ENCODE measurements around the gene U2AF1. TPM values are rescaled to one million over a fixed set of nuclear protein-coding genes. Genes with fewer than 3 reads are reported as not detected.

U2AF1 gene, protein sequence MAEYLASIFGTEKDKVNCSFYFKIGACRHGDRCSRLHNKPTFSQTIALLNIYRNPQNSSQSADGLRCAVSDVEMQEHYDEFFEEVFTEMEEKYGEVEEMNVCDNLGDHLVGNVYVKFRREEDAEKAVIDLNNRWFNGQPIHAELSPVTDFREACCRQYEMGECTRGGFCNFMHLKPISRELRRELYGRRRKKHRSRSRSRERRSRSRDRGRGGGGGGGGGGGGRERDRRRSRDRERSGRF
- 17.3 and 37.3 TPM in 2 replicates for total RNA-seq

DNA sequence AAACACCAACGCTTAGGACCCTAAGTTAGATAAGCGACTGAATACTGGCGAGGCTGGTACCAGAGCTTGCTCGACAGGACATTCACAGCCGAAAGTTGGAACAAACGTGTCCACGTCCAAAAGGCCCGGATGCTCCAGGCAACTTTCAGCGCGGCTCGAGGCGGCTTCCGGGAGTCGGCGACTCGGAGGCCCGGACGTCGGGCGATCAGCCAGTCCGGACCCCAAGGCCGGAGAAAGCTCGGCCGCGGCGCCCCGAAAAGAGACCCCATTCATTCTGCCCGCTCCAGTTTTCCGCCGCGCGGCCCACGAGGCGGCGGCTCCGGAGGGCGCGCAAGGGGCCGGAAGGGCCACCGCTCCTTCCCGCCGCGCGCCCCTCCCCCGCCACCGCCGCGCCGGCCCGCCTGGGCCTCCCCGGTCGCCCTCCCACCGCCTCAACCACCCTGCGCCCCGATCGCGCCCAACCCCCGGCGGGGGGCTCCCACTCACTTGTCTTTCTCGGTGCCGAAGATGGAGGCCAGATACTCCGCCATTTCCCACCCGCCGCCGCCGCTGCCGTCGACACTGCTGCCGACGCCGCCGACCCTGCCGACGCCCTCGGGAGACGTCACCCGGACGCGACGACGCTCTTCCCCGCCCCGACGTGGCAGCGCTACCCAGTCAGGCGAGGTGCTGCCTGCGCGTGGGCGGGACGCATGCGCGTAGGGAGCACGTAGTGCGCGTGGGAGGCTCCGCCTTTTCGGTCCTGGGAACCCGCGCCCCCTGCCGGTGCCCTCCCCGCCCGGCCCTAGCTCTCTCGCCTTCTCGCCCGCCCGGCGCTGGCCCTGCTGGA lies at the start of gene U2AF1:
Gene U2AF1, minus strand, starts transcription at position 606 of the 829 bp plus-strand sequence. Its CDS starts 76 bp downstream, at position 530.

DNA sequence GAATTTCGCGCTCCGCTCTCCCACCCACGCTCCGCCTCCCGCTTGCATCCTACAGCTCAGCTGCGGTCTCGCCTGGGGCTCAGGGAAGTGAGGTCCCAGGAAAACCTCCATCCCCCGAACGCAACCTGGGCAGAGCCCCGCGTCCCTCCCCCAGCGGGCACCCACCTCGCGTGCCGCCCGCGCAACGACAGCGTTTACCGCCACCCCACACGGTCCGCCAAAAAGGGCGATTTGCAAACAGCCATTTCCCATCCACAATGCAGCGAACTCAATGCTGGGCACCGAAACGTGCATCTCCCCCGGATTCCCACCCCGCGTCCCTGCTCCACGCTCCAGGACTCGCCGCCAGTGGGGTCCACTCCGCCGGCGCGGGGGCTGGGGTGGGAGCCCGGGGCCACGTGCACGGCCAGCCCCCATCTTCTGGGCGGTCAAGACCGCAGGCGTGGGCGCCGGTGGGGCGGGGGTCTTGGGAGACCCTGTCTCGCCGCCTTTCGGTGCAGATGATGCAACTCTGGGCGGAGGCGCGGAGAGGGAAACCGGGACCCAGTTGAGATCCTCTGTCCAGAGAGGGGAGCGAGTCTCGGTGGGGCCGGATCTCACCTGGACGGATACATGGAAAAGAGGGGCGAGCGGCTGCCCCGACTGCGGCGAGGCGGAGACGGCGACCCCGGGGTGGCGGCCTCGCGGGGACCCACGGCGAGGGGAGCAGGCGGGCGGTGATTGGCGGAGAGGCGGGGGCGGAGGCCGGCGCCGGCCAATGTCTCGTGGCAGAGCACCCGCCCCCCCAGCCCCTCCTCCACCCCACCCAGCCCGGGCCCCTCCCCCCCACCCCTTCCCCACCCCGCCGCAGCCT lies 32.0 kb downstream of the U2AF1 start, which contains the start of gene CBS:
Gene CBS, minus strand, starts transcription at position 666 of the 853 bp plus-strand sequence. CDS start 3,642 bp downstream, outside the sequence.

Other genes starting within 250 kb of the U2AF1 start
- 8.7 and 24.7 TPM in 2 replicates for gene WDR4, start 228.0 kb downstream of the U2AF1 start, total RNA-seq
- 15.2 and 27.3 TPM in 2 replicates for gene NDUFV3, start 214.3 kb downstream of the U2AF1 start, total RNA-seq
- not detected in 2 replicates for gene ERVH48-1, start 181.9 kb downstream of the U2AF1 start, total RNA-seq
- gene PKNOX1, start 133.0 kb downstream of the U2AF1 start, total RNA-seq = 5.3 and 23.1 TPM in 2 replicates
- 5.7 and 9.9 TPM in 2 replicates for gene CBS, start 31.7 kb downstream of the U2AF1 start, total RNA-seq
- not detected in 2 replicates for gene CRYAA, start 61.4 kb upstream of the U2AF1 start, total RNA-seq